MM.1S (cell line): Measurements from ENCODE around the gene SLC25A24.
"Not testable (repeated sequence)": the region's sequence is repeated elsewhere in the genome, so short reads cannot be mapped to it uniquely, and the experiment has no call there.

Experiments used
- CTCF ChIP-seq: fragments of 300-600 bp; sonication (generic); IDR thresholded peaks from 2 replicates; pipeline ENCODE4 v1.5.1; 2016; ENCODE audit warnings: antibody characterized with exemption, low read length, mixed read lengths
- EZH2 ChIP-seq: fragments of 300-600 bp; sonication (generic); optimal IDR thresholded peaks from 2 replicates; pipeline ENCODE3; 2017; ENCODE audit warnings: low read depth, mild to moderate bottlenecking, antibody characterized with exemption, low read length, mixed read lengths
- EZH2phosphoT487 ChIP-seq: fragments of 300-600 bp; sonication (generic); IDR thresholded peaks from 2 replicates; pipeline ENCODE4 v1.6.1; 2018; ENCODE audit warnings: antibody characterized with exemption, low read length

GRCh38 chr1:108139555-108139954, 60.6 kb downstream of the SLC25A24 start:
- TF ChIP-seq EZH2, CTCF, EZH2phosphoT487: not testable (repeated sequence)
